Left forelimb (tissue), 1 donor: ENCODE measurements around the gene STRA6.

ENCODE experiments used
- DNase-seq: peaks from one replicate; pipeline ENCODE4 v3.0.0-alpha.2; 2018; ENCODE audit warnings: low spot score

Gene STRA6

GRCh38 chr15:74207652-74208440 is 5.3 kb upstream of the STRA6 start:
- no peak for DNase-seq

- DNase-seq, result no peak
Observed at GRCh38 chr15:74206801-74207281, 4.3 kb upstream of the STRA6 start.

GRCh38 chr15:74205582-74205947 is 3.0 kb upstream of the STRA6 start:
- DNase-seq, result no peak

- no peak for DNase-seq
Observed at GRCh38 chr15:74203914-74204431, 1.4 kb upstream of the STRA6 start.

GRCh38 chr15:74201710-74202420 is 722 bp downstream of the STRA6 start:
- DNase-seq, result no peak

- no peak for DNase-seq
Observed at GRCh38 chr15:74200871-74201419, 1.6 kb downstream of the STRA6 start.

- no peak for DNase-seq
Observed at GRCh38 chr15:74200412-74200815, 2.2 kb downstream of the STRA6 start.

- no peak for DNase-seq
Observed at GRCh38 chr15:74199297-74199652, 3.3 kb downstream of the STRA6 start.

GRCh38 chr15:74197176-74197965 is 5.2 kb downstream of the STRA6 start:
- DNase-seq, result no peak

GRCh38 chr15:74196175-74196574 is 6.4 kb downstream of the STRA6 start:
- no peak for DNase-seq

GRCh38 chr15:74194572-74195559 is 7.7 kb downstream of the STRA6 start:
- no peak for DNase-seq

GRCh38 chr15:74193905-74194304 is 8.7 kb downstream of the STRA6 start:
- no peak for DNase-seq

- DNase-seq, result no peak
Observed at GRCh38 chr15:74193299-74193718, 9.3 kb downstream of the STRA6 start.

GRCh38 chr15:74192751-74193150 is 9.8 kb downstream of the STRA6 start:
- DNase-seq, result no peak

- no peak for DNase-seq
Observed at GRCh38 chr15:74191798-74192197, 10.8 kb downstream of the STRA6 start.

GRCh38 chr15:74188216-74188615 is 14.4 kb downstream of the STRA6 start:
- DNase-seq, result no peak

GRCh38 chr15:74185710-74186348 is 16.8 kb downstream of the STRA6 start:
- DNase-seq, result no peak

GRCh38 chr15:74184582-74185091 is 17.9 kb downstream of the STRA6 start:
- no peak for DNase-seq

GRCh38 chr15:74182131-74182530 is 20.5 kb downstream of the STRA6 start:
- DNase-seq, result no peak
